ENCODE measurements around the gene ARHGEF17.

ARHGEF17 gene

DNA sequence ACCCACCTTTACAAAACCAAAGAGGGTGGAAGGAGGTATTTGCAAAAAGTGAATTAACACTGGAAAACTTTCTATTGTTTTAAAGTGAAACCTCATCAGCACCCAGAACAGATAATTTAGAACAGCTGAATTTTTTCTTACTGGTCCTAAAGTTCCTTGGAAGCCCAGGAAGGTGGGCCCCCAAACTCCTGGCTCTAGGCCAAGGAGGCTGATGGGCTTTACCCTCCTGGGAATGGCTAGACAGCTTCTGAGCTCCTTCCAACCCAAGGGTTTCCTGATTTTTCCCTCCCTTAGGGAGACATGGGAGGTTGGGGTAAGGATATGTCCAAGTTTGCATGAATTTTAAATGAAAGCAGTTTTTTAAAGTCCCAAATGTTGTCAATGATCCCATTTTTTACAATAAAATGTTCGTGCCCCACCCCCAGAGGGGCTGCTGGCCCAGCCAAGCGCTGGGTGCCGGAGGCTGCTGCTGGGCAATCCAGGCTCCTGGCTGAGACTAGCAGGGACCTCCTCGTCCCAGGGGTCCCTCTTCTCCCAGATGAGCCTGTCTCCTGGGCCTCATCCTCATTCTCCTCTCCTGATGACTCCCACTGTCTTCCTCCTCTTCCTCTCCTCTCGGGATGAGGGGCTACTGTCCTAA, 96.5 kb downstream of the ARHGEF17 start:
- no peak for DNase-seq (ENCODE audit: low read depth, low spot score)
- TF ChIP-seq, protein P1, sequence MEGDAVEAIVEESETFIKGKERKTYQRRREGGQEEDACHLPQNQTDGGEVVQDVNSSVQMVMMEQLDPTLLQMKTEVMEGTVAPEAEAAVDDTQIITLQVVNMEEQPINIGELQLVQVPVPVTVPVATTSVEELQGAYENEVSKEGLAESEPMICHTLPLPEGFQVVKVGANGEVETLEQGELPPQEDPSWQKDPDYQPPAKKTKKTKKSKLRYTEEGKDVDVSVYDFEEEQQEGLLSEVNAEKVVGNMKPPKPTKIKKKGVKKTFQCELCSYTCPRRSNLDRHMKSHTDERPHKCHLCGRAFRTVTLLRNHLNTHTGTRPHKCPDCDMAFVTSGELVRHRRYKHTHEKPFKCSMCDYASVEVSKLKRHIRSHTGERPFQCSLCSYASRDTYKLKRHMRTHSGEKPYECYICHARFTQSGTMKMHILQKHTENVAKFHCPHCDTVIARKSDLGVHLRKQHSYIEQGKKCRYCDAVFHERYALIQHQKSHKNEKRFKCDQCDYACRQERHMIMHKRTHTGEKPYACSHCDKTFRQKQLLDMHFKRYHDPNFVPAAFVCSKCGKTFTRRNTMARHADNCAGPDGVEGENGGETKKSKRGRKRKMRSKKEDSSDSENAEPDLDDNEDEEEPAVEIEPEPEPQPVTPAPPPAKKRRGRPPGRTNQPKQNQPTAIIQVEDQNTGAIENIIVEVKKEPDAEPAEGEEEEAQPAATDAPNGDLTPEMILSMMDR (IDR thresholded peaks at IDR 0.05; ENCODE audit: low read depth, low read length): no peak
- in situ Hi-C loops (cut with HindIII; ENCODE audit: low sequenced_read_pairs): no loop called here
- H3K4me3 ChIP-seq (ENCODE audit: low read depth, low read length): no peak overlapping the region

DNA sequence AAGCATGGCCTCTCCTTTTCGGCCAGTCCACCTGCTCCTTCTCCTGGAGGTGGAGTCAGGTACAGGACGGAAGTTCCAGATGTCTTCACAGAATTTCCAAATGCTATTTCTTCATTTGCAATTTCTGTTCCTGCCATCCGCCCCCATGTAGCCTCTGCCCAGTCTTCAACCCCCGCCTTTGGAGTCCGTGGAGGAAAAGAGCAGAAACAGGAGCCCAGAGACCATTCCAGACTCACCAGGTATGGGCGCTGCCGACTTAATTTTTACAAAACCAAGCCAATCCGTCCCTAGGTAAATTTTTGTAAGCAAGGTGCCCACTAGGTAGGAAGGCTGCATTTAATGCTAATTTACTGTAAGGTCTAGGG, 97.1 kb downstream of the ARHGEF17 start:
- TF ChIP-seq, protein P1 (IDR thresholded peaks at IDR 0.05; ENCODE audit: low read depth, low read length): no peak
- in situ Hi-C loops (cut with HindIII; ENCODE audit: low sequenced_read_pairs): no loop called here
- no peak overlapping the region for H3K4me3 ChIP-seq (ENCODE audit: low read depth, low read length)
- no peak for DNase-seq (ENCODE audit: low read depth, low spot score)

DNA sequence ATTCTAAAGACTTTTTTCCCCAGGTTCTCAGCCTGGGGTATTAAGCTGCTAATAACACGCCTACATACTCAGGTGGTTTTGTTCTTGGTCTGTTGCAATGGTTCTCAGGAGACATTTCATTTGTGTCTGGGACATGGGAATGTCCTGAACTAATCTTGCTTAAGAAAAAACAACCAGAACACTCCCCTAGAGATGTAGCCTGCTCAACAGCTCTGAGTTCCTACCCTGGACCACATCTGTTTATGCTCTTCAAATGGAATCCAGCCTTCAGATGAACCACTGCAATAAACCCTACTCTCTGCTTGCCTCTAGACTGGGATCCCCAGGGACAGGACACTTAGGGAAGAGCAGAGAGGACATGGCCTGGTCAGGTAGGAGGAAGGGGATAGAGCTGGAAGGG, 98.1 kb downstream of the ARHGEF17 start:
- in situ Hi-C loops (cut with HindIII; ENCODE audit: low sequenced_read_pairs): no loop called here
- DNase-seq (ENCODE audit: low read depth, low spot score): no peak
- TF ChIP-seq, protein P1 (IDR thresholded peaks at IDR 0.05; ENCODE audit: low read depth, low read length): no peak
- H3K4me3 ChIP-seq (ENCODE audit: low read depth, low read length): no peak overlapping the region

GRCh38 chr11:73406619-73407018, 98.5 kb downstream of the ARHGEF17 start:
- no peak overlapping the region for H3K4me3 ChIP-seq (ENCODE audit: low read depth, low read length)
- no peak for DNase-seq (ENCODE audit: low read depth, low spot score)
- in situ Hi-C loops (cut with HindIII; ENCODE audit: low sequenced_read_pairs): no loop called here
- TF ChIP-seq, protein P1 (IDR thresholded peaks at IDR 0.05; ENCODE audit: low read depth, low read length): no peak

- in situ Hi-C loops (cut with HindIII; ENCODE audit: low sequenced_read_pairs): no loop called here
- no peak overlapping the region for H3K4me3 ChIP-seq (ENCODE audit: low read depth, low read length)
- TF ChIP-seq, protein P1 (IDR thresholded peaks at IDR 0.05; ENCODE audit: low read depth, low read length): no peak
- DNase-seq (ENCODE audit: low read depth, low spot score): no peak
These were observed 101.4 kb downstream of the ARHGEF17 start for GRCh38 chr11:73409431-73409830.

DNA sequence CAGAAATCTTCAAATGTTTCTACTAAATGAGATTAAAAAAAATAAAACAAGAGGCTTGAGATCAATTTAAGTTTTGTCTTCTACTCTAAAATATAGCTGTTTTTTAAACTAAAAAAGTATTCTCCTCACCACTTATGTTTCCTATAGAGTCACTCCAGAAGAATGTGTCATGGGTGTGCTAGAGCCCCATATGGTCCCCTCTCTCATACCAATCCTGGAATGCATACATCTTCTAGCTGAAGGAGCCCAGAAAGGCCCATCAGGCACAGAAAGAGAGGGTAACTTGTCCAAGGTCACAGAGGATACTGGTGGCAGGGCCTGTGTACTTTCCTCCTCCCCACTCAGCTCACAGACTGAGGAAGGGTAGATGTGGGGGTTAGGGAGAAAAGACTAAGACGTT, 102.6 kb downstream of the ARHGEF17 start:
- in situ Hi-C loops (cut with HindIII; ENCODE audit: low sequenced_read_pairs): no loop called here
- TF ChIP-seq, protein P1 (IDR thresholded peaks at IDR 0.05; ENCODE audit: low read depth, low read length): no peak
- no peak overlapping the region for H3K4me3 ChIP-seq (ENCODE audit: low read depth, low read length)
- no peak for DNase-seq (ENCODE audit: low read depth, low spot score)
